Suprapubic skin (tissue), 4 donors: ENCODE data around the gene KBTBD13. TPM values are rescaled to one million over a fixed set of nuclear protein-coding genes. Genes with fewer than 3 reads are reported as not detected.
A peak's percentile ranks its signal among the peaks of the same experiment; 100 is the strongest.

Experiments
- DNase-seq, 2 donors: peaks; one replicate each; pipeline ENCODE4 v3.0.0-alpha.2; 2019; ENCODE audit warnings: low spot score in 2 of 2
- H3K27ac ChIP-seq: fragments of 200-600 bp; sonication (generic); one replicate; pipeline ENCODE4 v1.5.1; 2019
- H3K27me3 ChIP-seq: fragments of 200-600 bp; sonication (generic); one replicate; pipeline ENCODE4 v1.5.1; 2019
- H3K36me3 ChIP-seq: fragments of 200-600 bp; sonication (generic); one replicate; pipeline ENCODE4 v1.5.1; 2019
- H3K4me1 ChIP-seq: fragments of 200-600 bp; sonication (generic); one replicate; pipeline ENCODE4 v1.5.1; 2019
- H3K4me3 ChIP-seq: fragments of 200-600 bp; sonication (generic); one replicate; pipeline ENCODE4 v1.5.1; 2019; ENCODE audit warnings: mild to moderate bottlenecking
- H3K9me3 ChIP-seq: fragments of 200-600 bp; sonication (generic); one replicate; pipeline ENCODE4 v1.5.1; 2019
- EP300 ChIP-seq: sonication (generic); formaldehyde crosslinking; IDR thresholded peaks from one replicate; pipeline ENCODE4 v1.6.1; 2017; ENCODE audit warnings: antibody characterized with exemption
- POLR2A ChIP-seq, 2 donors: fragments of 450-650 bp; IDR thresholded peaks; one replicate each; pipeline ENCODE4 v1.6.1; 2017; ENCODE audit warnings: antibody characterized with exemption in 2 of 2, mild to moderate bottlenecking in 2 of 2, moderate library complexity in 2 of 2
- POLR2AphosphoS5 ChIP-seq, 3 donors: sonication (generic); formaldehyde crosslinking; IDR thresholded peaks; one replicate each; pipeline ENCODE4 v1.6.1; 2017; ENCODE audit warnings: antibody characterized with exemption in 3 of 3
- WGBS: methylation state at CpG from one replicate; pipeline ENCODE4 v1.1.5; 2018; 5-methylcytosine and 5-hydroxymethylcytosine counted together
- total RNA-seq, 4 donors: library from RNA; depleted of rRNA; stranded (reverse); fragments of >200 nt; gene quantifications; one replicate each; pipeline ENCODE4 v1.1.0, GENCODE V29; 2016
- TF ChIP-seq, protein P1 (sequence below), 2 donors: fragments of 200-600 bp in 1 of 2; fragments of 450-650 bp in 1 of 2; sonication (generic) in 1 of 2; IDR thresholded peaks; one replicate each; pipeline ENCODE4 v1.5.1; 2016 to 2019; ENCODE audit warnings: antibody characterized with exemption in 2 of 2, mild to moderate bottlenecking in 1 of 2, moderate library complexity in 1 of 2

Gene KBTBD13
- total RNA-seq, 4 donors from 2014 or later = not detected

DNA sequence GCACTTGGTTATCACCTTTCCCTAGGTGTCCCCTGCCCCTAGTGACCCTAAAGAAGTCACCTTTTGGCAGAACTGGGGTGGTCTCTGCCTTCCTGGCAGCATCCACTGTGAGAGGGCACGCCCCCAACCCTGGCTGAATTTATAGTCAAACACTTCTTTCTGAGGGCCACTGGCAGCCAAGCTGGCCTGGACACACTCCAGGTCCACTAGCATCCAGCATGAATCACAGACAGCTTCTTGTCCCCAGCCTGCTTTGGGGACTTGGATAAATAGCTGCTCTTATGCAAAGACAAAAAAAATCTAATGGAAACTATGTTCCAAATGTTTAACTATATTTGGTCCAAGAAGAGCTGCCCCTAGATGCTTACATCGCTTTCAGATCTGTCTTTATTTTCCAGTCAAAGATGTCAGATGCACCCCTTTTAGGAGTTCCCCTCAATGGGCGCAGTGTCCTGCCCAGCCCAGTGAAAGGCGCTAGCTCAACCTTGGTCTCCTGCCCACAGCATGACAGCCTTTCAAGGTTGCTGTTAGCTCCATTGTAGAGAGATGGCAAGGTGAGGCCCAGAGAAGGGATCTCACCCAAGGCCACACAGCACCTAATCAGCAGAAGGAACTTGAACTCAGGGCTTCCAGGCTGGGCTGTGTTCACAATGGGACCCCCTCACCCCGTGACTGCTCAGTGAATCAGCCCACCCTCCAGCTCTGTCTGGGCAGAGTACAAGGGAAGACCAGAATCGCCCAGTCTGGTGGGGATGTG lies 15.7 kb upstream of the KBTBD13 start:
- no peak overlapping the region for H3K4me3 ChIP-seq
- no peaks in the 10 kb centered on the region for H3K9me3 ChIP-seq
- H3K4me1 ChIP-seq = peaks cover 8% of the 10 kb centered on the region
- peak in 1 of 2 donors; percentile 39 for DNase-seq
- TF ChIP-seq POLR2A (IDR thresholded peaks at IDR 0.05) = no peak
- no peak for TF ChIP-seq EP300
- TF ChIP-seq POLR2AphosphoS5 (IDR thresholded peaks at IDR 0.05) = no peak
- TF ChIP-seq, protein P1, sequence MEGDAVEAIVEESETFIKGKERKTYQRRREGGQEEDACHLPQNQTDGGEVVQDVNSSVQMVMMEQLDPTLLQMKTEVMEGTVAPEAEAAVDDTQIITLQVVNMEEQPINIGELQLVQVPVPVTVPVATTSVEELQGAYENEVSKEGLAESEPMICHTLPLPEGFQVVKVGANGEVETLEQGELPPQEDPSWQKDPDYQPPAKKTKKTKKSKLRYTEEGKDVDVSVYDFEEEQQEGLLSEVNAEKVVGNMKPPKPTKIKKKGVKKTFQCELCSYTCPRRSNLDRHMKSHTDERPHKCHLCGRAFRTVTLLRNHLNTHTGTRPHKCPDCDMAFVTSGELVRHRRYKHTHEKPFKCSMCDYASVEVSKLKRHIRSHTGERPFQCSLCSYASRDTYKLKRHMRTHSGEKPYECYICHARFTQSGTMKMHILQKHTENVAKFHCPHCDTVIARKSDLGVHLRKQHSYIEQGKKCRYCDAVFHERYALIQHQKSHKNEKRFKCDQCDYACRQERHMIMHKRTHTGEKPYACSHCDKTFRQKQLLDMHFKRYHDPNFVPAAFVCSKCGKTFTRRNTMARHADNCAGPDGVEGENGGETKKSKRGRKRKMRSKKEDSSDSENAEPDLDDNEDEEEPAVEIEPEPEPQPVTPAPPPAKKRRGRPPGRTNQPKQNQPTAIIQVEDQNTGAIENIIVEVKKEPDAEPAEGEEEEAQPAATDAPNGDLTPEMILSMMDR (IDR thresholded peaks at IDR 0.05) = no peak
- H3K36me3 ChIP-seq = no peaks in the 10 kb centered on the region
- WGBS = 85% methylated on average over 6 of the region's 6 CpGs
- peak overlapping the region; percentile 49 for H3K27ac ChIP-seq
- H3K27me3 ChIP-seq = no peaks in the 10 kb centered on the region

DNA sequence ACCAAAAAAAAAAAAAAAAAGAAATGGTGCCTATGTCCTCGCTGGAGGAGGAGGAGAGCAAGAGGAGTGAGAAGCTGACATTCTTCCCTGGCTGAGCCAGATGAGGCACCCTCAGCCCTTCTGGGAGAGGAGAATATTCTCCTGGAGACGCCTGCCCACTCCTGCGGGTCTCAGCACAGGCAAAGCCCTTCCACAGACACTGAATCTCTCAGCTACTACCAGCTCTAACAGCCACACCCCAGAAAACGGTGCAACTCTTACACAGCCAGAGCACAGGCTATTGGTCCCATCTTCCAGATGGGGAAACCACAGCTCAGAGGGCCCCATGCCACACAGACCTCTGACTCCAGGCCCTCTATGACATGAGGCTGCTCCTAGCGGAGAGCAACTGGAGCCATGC lies 14.5 kb upstream of the KBTBD13 start:
- TF ChIP-seq POLR2A (IDR thresholded peaks at IDR 0.05) (no peak), POLR2AphosphoS5 (IDR thresholded peaks at IDR 0.05) (no peak), EP300 (no peak)
- TF ChIP-seq, protein P1 (IDR thresholded peaks at IDR 0.05) = no peak
- 78% methylated on average over 5 of the region's 5 CpGs for WGBS
- H3K27me3 ChIP-seq = peaks cover 10% of the 10 kb centered on the region
- peak in 1 of 2 donors; percentile 30 for DNase-seq
- no peak overlapping the region for H3K4me3 ChIP-seq
- H3K36me3 ChIP-seq = no peaks in the 10 kb centered on the region
- no peaks in the 10 kb centered on the region for H3K9me3 ChIP-seq
- H3K27ac ChIP-seq = no peak overlapping the region
- H3K4me1 ChIP-seq = peaks cover 8% of the 10 kb centered on the region

DNA sequence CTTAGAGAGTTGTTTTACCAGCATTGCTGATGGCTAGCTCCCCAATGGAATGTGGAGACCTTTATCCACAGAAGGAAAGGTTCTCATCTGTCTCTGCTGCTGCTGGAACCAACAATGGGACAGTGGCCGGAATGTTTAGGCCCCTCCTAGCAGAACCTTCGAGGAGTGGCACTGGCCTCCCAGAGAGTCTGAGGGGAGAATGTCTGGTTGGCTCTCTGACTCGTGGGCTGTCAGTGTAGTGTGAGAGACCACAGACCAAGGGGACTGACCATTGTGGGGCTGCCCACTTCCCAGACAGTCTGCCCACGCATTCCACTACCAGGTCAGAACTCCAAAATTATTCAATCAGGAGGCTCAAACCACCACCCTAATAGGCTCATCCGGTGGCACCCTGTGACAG lies 13.8 kb upstream of the KBTBD13 start:
- WGBS = 82% methylated on average over 4 of the region's 5 CpGs
- no peaks in the 10 kb centered on the region for H3K36me3 ChIP-seq
- H3K27me3 ChIP-seq = peaks cover 17% of the 10 kb centered on the region
- TF ChIP-seq POLR2AphosphoS5 (IDR thresholded peaks at IDR 0.05) (no peak), POLR2A (IDR thresholded peaks at IDR 0.05) (no peak), EP300 (no peak)
- TF ChIP-seq, protein P1 (IDR thresholded peaks at IDR 0.05) = no peak
- H3K9me3 ChIP-seq = no peaks in the 10 kb centered on the region
- DNase-seq = no peak
- no peak overlapping the region for H3K4me3 ChIP-seq
- peak overlapping the region; percentile 37 for H3K27ac ChIP-seq
- H3K4me1 ChIP-seq = peaks cover 14% of the 10 kb centered on the region

DNA sequence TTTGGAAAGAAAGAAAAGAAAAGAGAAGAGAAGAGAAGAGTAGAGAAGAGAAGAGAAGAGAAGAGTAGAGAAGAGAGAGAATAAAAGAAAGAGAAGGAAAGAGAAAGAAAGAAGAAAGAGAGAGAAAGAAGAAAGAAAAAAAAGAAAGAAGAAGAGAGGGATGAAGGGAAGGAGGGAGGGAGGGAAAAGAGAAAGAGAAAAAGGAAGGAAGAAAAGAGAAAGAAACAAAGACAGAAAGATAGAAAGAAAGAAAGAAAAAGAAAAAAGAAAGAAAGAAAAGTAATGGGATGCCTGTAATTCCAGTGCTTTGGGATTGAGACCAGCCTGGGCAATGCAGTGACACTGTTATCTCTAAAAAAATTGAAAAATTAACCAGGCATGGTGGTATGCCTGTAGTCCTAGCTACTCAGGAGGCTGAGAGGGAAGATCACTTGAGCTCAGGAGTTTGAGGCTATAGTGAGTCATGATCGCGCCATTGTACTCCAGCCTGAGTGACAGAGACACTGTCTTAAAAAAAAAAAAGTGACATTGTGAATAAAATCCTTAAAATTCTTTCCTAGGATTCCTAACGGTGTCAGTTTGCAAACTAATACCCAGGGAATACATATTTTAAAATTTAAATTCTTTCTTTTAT lies 10.4 kb upstream of the KBTBD13 start:
- 59% methylated on average over 3 of the region's 3 CpGs for WGBS
- no peak for DNase-seq
- Histone ChIP-seq H3K27me3 (peaks cover 22% of the 10 kb centered on the region), H3K9me3 (no peaks in the 10 kb centered on the region), H3K27ac (peak overlapping the region; percentile 88), H3K36me3 (no peaks in the 10 kb centered on the region), H3K4me3 (peak overlapping the region; percentile 54), H3K4me1 (peaks cover 29% of the 10 kb centered on the region)
- no peak for TF ChIP-seq POLR2A (IDR thresholded peaks at IDR 0.05)
- TF ChIP-seq POLR2AphosphoS5 (IDR thresholded peaks at IDR 0.05) = no peak
- TF ChIP-seq, protein P1 (IDR thresholded peaks at IDR 0.05) = no peak
- no peak for TF ChIP-seq EP300

DNA sequence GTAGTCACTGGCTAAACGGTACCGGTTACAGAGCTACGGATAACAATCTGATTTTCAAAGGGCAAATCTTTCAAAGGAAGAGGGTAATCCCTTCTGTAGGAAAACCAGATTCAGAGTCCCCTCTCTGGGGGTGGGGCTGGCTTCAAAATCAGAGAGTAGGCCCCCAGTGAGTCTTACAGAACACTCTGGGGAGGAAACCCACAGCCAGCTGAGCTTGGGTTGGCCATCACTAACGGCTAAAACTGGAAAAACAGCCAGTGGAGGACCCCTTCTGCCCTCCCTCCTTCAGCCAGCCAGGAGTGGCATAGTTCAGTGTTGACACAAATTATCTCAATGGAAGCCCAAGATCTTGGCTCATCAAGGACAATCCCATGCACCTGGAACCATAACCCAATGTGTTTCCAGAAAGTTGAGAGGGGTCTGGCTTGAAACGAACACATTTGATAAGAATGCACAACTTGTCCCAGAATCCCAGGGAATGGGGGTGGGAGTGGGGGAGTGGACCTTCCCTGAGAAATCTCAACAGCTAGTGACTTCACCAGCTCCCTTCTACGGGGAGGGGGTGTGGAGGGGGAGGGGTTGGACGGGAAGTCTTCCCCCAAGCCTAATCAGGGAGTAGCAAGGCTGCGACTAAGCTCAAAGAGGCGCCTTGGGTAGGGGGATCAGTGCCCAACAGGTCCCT lies 9.8 kb upstream of the KBTBD13 start:
- WGBS = 50% methylated on average over 8 of the region's 9 CpGs
- H3K36me3 ChIP-seq = no peaks in the 10 kb centered on the region
- H3K27ac ChIP-seq = peak overlapping the region; percentile 88
- H3K27me3 ChIP-seq = peaks cover 22% of the 10 kb centered on the region
- H3K4me3 ChIP-seq = peak overlapping the region; percentile 54
- no peak for DNase-seq
- H3K9me3 ChIP-seq = no peaks in the 10 kb centered on the region
- H3K4me1 ChIP-seq = peaks cover 30% of the 10 kb centered on the region
- TF ChIP-seq EP300 (no peak), POLR2AphosphoS5 (IDR thresholded peaks at IDR 0.05) (no peak), POLR2A (IDR thresholded peaks at IDR 0.05) (no peak)
- TF ChIP-seq, protein P1 (IDR thresholded peaks at IDR 0.05) = no peak
